ENCODE measurements around the gene TTC39B.

The TTC39B gene

GRCh38 chr9:15306757-15307522, at the start of gene TTC39B:
Gene TTC39B, minus strand, starts transcription at chr9:15307216. Its CDS starts 91 bp downstream, at chr9:15307125.
- H3K4me3 Mint-ChIP-seq: peak within 1 kb of the TSS; percentile 98 to 99 (median 98)
- no peak for TF ChIP-seq CTCF (IDR thresholded peaks at IDR 0.05; ENCODE audit: unreplicated experiment in 3 of 3)
- H3K27me3 Mint-ChIP-seq (ENCODE audit: low read depth): no peaks in the 10 kb centered on the region
- peaks cover 14% of the 10 kb centered on the region for H3K4me1 Mint-ChIP-seq
- peak within 1 kb of the TSS; percentile 38 to 89 (median 85) for H3K27ac Mint-ChIP-seq
- H3K9me3 Mint-ChIP-seq: peaks cover 2% of the 10 kb centered on the region
- peaks cover 4% of the 10 kb centered on the region for H3K36me3 Mint-ChIP-seq (ENCODE audit: low read depth)

- Mint-ChIP-seq H3K27me3 (ENCODE audit: low read depth) (no peaks in the 10 kb centered on the region), H3K9me3 (no peaks in the 10 kb centered on the region), H3K4me3 (no peak overlapping the region), H3K27ac (no peak overlapping the region), H3K36me3 (ENCODE audit: low read depth) (no peaks in the 10 kb centered on the region), H3K4me1 (no peaks in the 10 kb centered on the region)
- no peak for TF ChIP-seq CTCF (IDR thresholded peaks at IDR 0.05; ENCODE audit: unreplicated experiment in 3 of 3)
Measured at GRCh38 chr9:15355669-15356068, 48.7 kb upstream of the TTC39B start.

GRCh38 chr9:15354713-15355112, 47.7 kb upstream of the TTC39B start:
- Mint-ChIP-seq H3K27me3 (ENCODE audit: low read depth) (no peaks in the 10 kb centered on the region), H3K36me3 (ENCODE audit: low read depth) (no peaks in the 10 kb centered on the region), H3K27ac (no peak overlapping the region), H3K9me3 (no peaks in the 10 kb centered on the region), H3K4me3 (no peak overlapping the region), H3K4me1 (no peaks in the 10 kb centered on the region)
- no peak for TF ChIP-seq CTCF (IDR thresholded peaks at IDR 0.05; ENCODE audit: unreplicated experiment in 3 of 3)

GRCh38 chr9:15353892-15354291, 46.9 kb upstream of the TTC39B start:
- Mint-ChIP-seq H3K27me3 (ENCODE audit: low read depth) (peaks cover 2% of the 10 kb centered on the region), H3K36me3 (ENCODE audit: low read depth) (no peaks in the 10 kb centered on the region), H3K9me3 (no peaks in the 10 kb centered on the region), H3K4me1 (no peaks in the 10 kb centered on the region), H3K27ac (no peak overlapping the region), H3K4me3 (no peak overlapping the region)
- no peak for TF ChIP-seq CTCF (IDR thresholded peaks at IDR 0.05; ENCODE audit: unreplicated experiment in 3 of 3)

GRCh38 chr9:15352306-15352705, 45.3 kb upstream of the TTC39B start:
- no peak overlapping the region for H3K27ac Mint-ChIP-seq
- TF ChIP-seq CTCF (IDR thresholded peaks at IDR 0.05; ENCODE audit: unreplicated experiment in 3 of 3): no peak
- no peaks in the 10 kb centered on the region for H3K4me1 Mint-ChIP-seq
- H3K36me3 Mint-ChIP-seq (ENCODE audit: low read depth): no peaks in the 10 kb centered on the region
- no peak overlapping the region for H3K4me3 Mint-ChIP-seq
- peaks cover 4% of the 10 kb centered on the region for H3K27me3 Mint-ChIP-seq (ENCODE audit: low read depth)
- no peaks in the 10 kb centered on the region for H3K9me3 Mint-ChIP-seq

Measured in nephron (organoid).